Measurements from ENCODE around the gene RFK.
"Not testable (repeated sequence)": the region's sequence is repeated elsewhere in the genome, so short reads cannot be mapped to it uniquely, and the experiment has no call there.

Gene RFK

GRCh38 chr9:76370396-76371023 is 23.7 kb downstream of the RFK start:
- H3K4me3 ChIP-seq (ENCODE audit: low read depth, low read length), result no peak overlapping the region
- no peaks in the 10 kb centered on the region for H3K36me3 ChIP-seq (ENCODE audit: insufficient read depth, low read length)
- H3K27me3 ChIP-seq (ENCODE audit: insufficient read depth, low read length), result no peaks in the 10 kb centered on the region
- H2AFZ ChIP-seq (ENCODE audit: low read length, unreplicated experiment), result no peak overlapping the region
- no peak overlapping the region for H3K27ac ChIP-seq (ENCODE audit: low read depth, low read length)
- peaks cover 32% of the 10 kb centered on the region for H3K4me1 ChIP-seq (ENCODE audit: control insufficient read depth, insufficient read depth, low read length, unreplicated experiment)
- H3K79me2 ChIP-seq (ENCODE audit: control insufficient read depth, insufficient read depth, low read length, unreplicated experiment), result no peaks in the 10 kb centered on the region

- Histone ChIP-seq H3K36me3 (ENCODE audit: insufficient read depth, low read length) (no peaks in the 10 kb centered on the region), H3K4me3 (ENCODE audit: low read depth, low read length) (no peak overlapping the region), H3K4me1 (ENCODE audit: control insufficient read depth, insufficient read depth, low read length, unreplicated experiment) (peaks cover 27% of the 10 kb centered on the region), H3K27ac (ENCODE audit: low read depth, low read length) (no peak overlapping the region), H2AFZ (ENCODE audit: low read length, unreplicated experiment) (no peak overlapping the region), H3K27me3 (ENCODE audit: insufficient read depth, low read length) (no peaks in the 10 kb centered on the region), H3K79me2 (ENCODE audit: control insufficient read depth, insufficient read depth, low read length, unreplicated experiment) (no peaks in the 10 kb centered on the region)
Measured at GRCh38 chr9:76369583-76369982, 24.6 kb downstream of the RFK start.

GRCh38 chr9:76366275-76366674 is 28.0 kb downstream of the RFK start:
- no peaks in the 10 kb centered on the region for H3K36me3 ChIP-seq (ENCODE audit: insufficient read depth, low read length)
- H3K4me1 ChIP-seq (ENCODE audit: control insufficient read depth, insufficient read depth, low read length, unreplicated experiment), result peaks cover 5% of the 10 kb centered on the region
- H2AFZ ChIP-seq (ENCODE audit: low read length, unreplicated experiment), result no peak overlapping the region
- H3K79me2 ChIP-seq (ENCODE audit: control insufficient read depth, insufficient read depth, low read length, unreplicated experiment), result no peaks in the 10 kb centered on the region
- H3K4me3 ChIP-seq (ENCODE audit: low read depth, low read length), result no peak overlapping the region
- H3K27ac ChIP-seq (ENCODE audit: low read depth, low read length), result no peak overlapping the region
- H3K27me3 ChIP-seq (ENCODE audit: insufficient read depth, low read length), result peaks cover 2% of the 10 kb centered on the region; the same call in 1 of the 2 replicates

GRCh38 chr9:76365028-76365427 is 29.2 kb downstream of the RFK start:
- H3K4me3 ChIP-seq (ENCODE audit: low read depth, low read length), result no peak overlapping the region
- H3K27me3 ChIP-seq (ENCODE audit: insufficient read depth, low read length), result peaks cover 2% of the 10 kb centered on the region; the same call in 1 of the 2 replicates
- H3K36me3 ChIP-seq (ENCODE audit: insufficient read depth, low read length), result no peaks in the 10 kb centered on the region
- peaks cover 5% of the 10 kb centered on the region for H3K4me1 ChIP-seq (ENCODE audit: control insufficient read depth, insufficient read depth, low read length, unreplicated experiment)
- H3K79me2 ChIP-seq (ENCODE audit: control insufficient read depth, insufficient read depth, low read length, unreplicated experiment), result no peaks in the 10 kb centered on the region
- H3K27ac ChIP-seq (ENCODE audit: low read depth, low read length), result no peak overlapping the region
- no peak overlapping the region for H2AFZ ChIP-seq (ENCODE audit: low read length, unreplicated experiment)

- peaks cover 5% of the 10 kb centered on the region for H3K4me1 ChIP-seq (ENCODE audit: control insufficient read depth, insufficient read depth, low read length, unreplicated experiment)
- H3K27me3 ChIP-seq (ENCODE audit: insufficient read depth, low read length), result peaks cover 13% of the 10 kb centered on the region
- H3K4me3 ChIP-seq (ENCODE audit: low read depth, low read length), result no peak overlapping the region
- no peaks in the 10 kb centered on the region for H3K36me3 ChIP-seq (ENCODE audit: insufficient read depth, low read length)
- H2AFZ ChIP-seq (ENCODE audit: low read length, unreplicated experiment), result no peak overlapping the region
- no peak overlapping the region for H3K27ac ChIP-seq (ENCODE audit: low read depth, low read length)
- no peaks in the 10 kb centered on the region for H3K79me2 ChIP-seq (ENCODE audit: control insufficient read depth, insufficient read depth, low read length, unreplicated experiment)
Measured at GRCh38 chr9:76363032-76363395, 31.2 kb downstream of the RFK start.

- H2AFZ ChIP-seq (ENCODE audit: low read length, unreplicated experiment), result not testable (repeated sequence)
Measured at GRCh38 chr9:76362332-76363031, 31.7 kb downstream of the RFK start.

GRCh38 chr9:76359766-76360165 is 34.5 kb downstream of the RFK start:
- Histone ChIP-seq H3K27ac (ENCODE audit: low read depth, low read length) (no peak overlapping the region), H3K27me3 (ENCODE audit: insufficient read depth, low read length) (peaks cover 13% of the 10 kb centered on the region), H3K79me2 (ENCODE audit: control insufficient read depth, insufficient read depth, low read length, unreplicated experiment) (no peaks in the 10 kb centered on the region), H3K4me1 (ENCODE audit: control insufficient read depth, insufficient read depth, low read length, unreplicated experiment) (peaks cover 2% of the 10 kb centered on the region), H3K4me3 (ENCODE audit: low read depth, low read length) (no peak overlapping the region), H3K36me3 (ENCODE audit: insufficient read depth, low read length) (no peaks in the 10 kb centered on the region), H2AFZ (ENCODE audit: low read length, unreplicated experiment) (no peak overlapping the region)

More at GRCh38 chr9:76362332-76363031, 31.7 kb downstream of the RFK start:
- H3K36me3 ChIP-seq (ENCODE audit: insufficient read depth, low read length); H3K27ac ChIP-seq (ENCODE audit: low read depth, low read length); H3K4me3 ChIP-seq (ENCODE audit: low read depth, low read length); H3K79me2 ChIP-seq (ENCODE audit: control insufficient read depth, insufficient read depth, low read length, unreplicated experiment); H3K4me1 ChIP-seq (ENCODE audit: control insufficient read depth, insufficient read depth, low read length, unreplicated experiment): not testable (repeated sequence)
- H3K27me3 ChIP-seq (ENCODE audit: insufficient read depth, low read length), result peaks cover 13% of the 10 kb centered on the region

- Histone ChIP-seq H3K27me3 (ENCODE audit: insufficient read depth, low read length) (peaks cover 13% of the 10 kb centered on the region), H3K27ac (ENCODE audit: low read depth, low read length) (no peak overlapping the region), H3K36me3 (ENCODE audit: insufficient read depth, low read length) (no peaks in the 10 kb centered on the region), H3K4me1 (ENCODE audit: control insufficient read depth, insufficient read depth, low read length, unreplicated experiment) (no peaks in the 10 kb centered on the region), H2AFZ (ENCODE audit: low read length, unreplicated experiment) (no peak overlapping the region), H3K4me3 (ENCODE audit: low read depth, low read length) (no peak overlapping the region), H3K79me2 (ENCODE audit: control insufficient read depth, insufficient read depth, low read length, unreplicated experiment) (no peaks in the 10 kb centered on the region)
Measured at GRCh38 chr9:76359365-76359764, 34.9 kb downstream of the RFK start.

GRCh38 chr9:76358628-76359280 is 35.5 kb downstream of the RFK start:
- Histone ChIP-seq H3K27me3 (ENCODE audit: insufficient read depth, low read length) (peaks cover 13% of the 10 kb centered on the region), H3K36me3 (ENCODE audit: insufficient read depth, low read length) (no peaks in the 10 kb centered on the region), H3K27ac (ENCODE audit: low read depth, low read length) (no peak overlapping the region), H3K4me3 (ENCODE audit: low read depth, low read length) (no peak overlapping the region), H2AFZ (ENCODE audit: low read length, unreplicated experiment) (no peak overlapping the region), H3K79me2 (ENCODE audit: control insufficient read depth, insufficient read depth, low read length, unreplicated experiment) (no peaks in the 10 kb centered on the region), H3K4me1 (ENCODE audit: control insufficient read depth, insufficient read depth, low read length, unreplicated experiment) (no peaks in the 10 kb centered on the region)

- Histone ChIP-seq H3K27me3 (ENCODE audit: insufficient read depth, low read length) (peaks cover 14% of the 10 kb centered on the region), H2AFZ (ENCODE audit: low read length, unreplicated experiment) (no peak overlapping the region), H3K79me2 (ENCODE audit: control insufficient read depth, insufficient read depth, low read length, unreplicated experiment) (no peaks in the 10 kb centered on the region), H3K4me3 (ENCODE audit: low read depth, low read length) (no peak overlapping the region), H3K4me1 (ENCODE audit: control insufficient read depth, insufficient read depth, low read length, unreplicated experiment) (no peaks in the 10 kb centered on the region), H3K27ac (ENCODE audit: low read depth, low read length) (no peak overlapping the region), H3K36me3 (ENCODE audit: insufficient read depth, low read length) (no peaks in the 10 kb centered on the region)
Measured at GRCh38 chr9:76357555-76357954, 36.7 kb downstream of the RFK start.

- Histone ChIP-seq H3K4me3 (ENCODE audit: low read depth, low read length) (no peak overlapping the region), H3K36me3 (ENCODE audit: insufficient read depth, low read length) (no peaks in the 10 kb centered on the region), H3K27me3 (ENCODE audit: insufficient read depth, low read length) (peaks cover 21% of the 10 kb centered on the region), H3K79me2 (ENCODE audit: control insufficient read depth, insufficient read depth, low read length, unreplicated experiment) (no peaks in the 10 kb centered on the region), H3K27ac (ENCODE audit: low read depth, low read length) (no peak overlapping the region), H2AFZ (ENCODE audit: low read length, unreplicated experiment) (no peak overlapping the region), H3K4me1 (ENCODE audit: control insufficient read depth, insufficient read depth, low read length, unreplicated experiment) (no peaks in the 10 kb centered on the region)
Measured at GRCh38 chr9:76355886-76356285, 38.3 kb downstream of the RFK start.
